HEK293 (cell line): ENCODE results near the gene NUMBL.

Experiments
- CTCF ChIA-PET: fragments of 350-600 bp; formaldehyde crosslinking; extraction: SDS; loops from one replicate; lab custom pipeline; 2021; ENCODE audit warnings: antibody characterized with exemption; lab: Yijun Ruan, JAX
- POLR2A ChIA-PET: fragments of 300-600 bp; formaldehyde crosslinking; extraction: SDS; loops from one replicate; lab custom pipeline; 2020; ENCODE audit warnings: antibody characterized with exemption, inconsistent platforms; lab: Yijun Ruan, JAX
- H3K27ac ChIP-seq: fragments of 200-500 bp; sonication (Bioruptor generic); 2 replicates; pipeline ENCODE4 v1.5.1; 2014; ENCODE audit warnings: low read depth, low read length, control low read depth, inconsistent platforms; ENCODE audit errors: extremely low read depth
- H3K36me3 ChIP-seq, 2 experiments: fragments of 200-500 bp in 1 of 2; sonication (Bioruptor generic) in 1 of 2; 1 replicate in 1 of 2; 2 replicates in 1 of 2; pipeline ENCODE4 v1.5.1; 2014 to 2017; ENCODE audit warnings: inconsistent platforms in 2 of 2, low read length in 2 of 2; ENCODE audit not compliant: control insufficient read depth in 2 of 2, insufficient read depth in 1 of 2
- H3K4me1 ChIP-seq: fragments of 200-500 bp; sonication (Bioruptor generic); 2 replicates; pipeline ENCODE4 v1.5.1; 2014; ENCODE audit warnings: mild to moderate bottlenecking, low read length, inconsistent platforms; ENCODE audit not compliant: control insufficient read depth, insufficient read depth
- H3K4me3 ChIP-seq: 2 replicates; pipeline ENCODE4 v1.5.1; 2011; ENCODE audit warnings: low read depth, mild to moderate bottlenecking, control low read depth, low read length, moderate library complexity
- H3K9me3 ChIP-seq: fragments of 200-500 bp; sonication (Bioruptor generic); 2 replicates; pipeline ENCODE4 v1.5.1; 2014; ENCODE audit warnings: low read depth, low read length, inconsistent platforms; ENCODE audit not compliant: control insufficient read depth, insufficient read depth
- EGR2 ChIP-seq: fragments of 450-650 bp; formaldehyde crosslinking; IDR thresholded peaks from 2 replicates; pipeline ENCODE4 v1.5.1; 2016; ENCODE audit warnings: low read depth, missing biosample characterization, missing genetic modification characterization
- KLF8 ChIP-seq: fragments of 450-650 bp; formaldehyde crosslinking; IDR thresholded peaks from 2 replicates; pipeline ENCODE4 v1.5.1; 2016; ENCODE audit warnings: missing biosample characterization, missing genetic modification characterization
- PRDM1 ChIP-seq: fragments of 450-650 bp; formaldehyde crosslinking; IDR thresholded peaks from 2 replicates; pipeline ENCODE4; 2016; ENCODE audit warnings: missing biosample characterization, missing genetic modification characterization
- SCRT2 ChIP-seq: fragments of 450-650 bp; formaldehyde crosslinking; IDR thresholded peaks from 2 replicates; pipeline ENCODE4 v1.5.1; 2016; ENCODE audit warnings: missing biosample characterization, missing genetic modification characterization
- SP7 ChIP-seq: fragments of 450-650 bp; formaldehyde crosslinking; IDR thresholded peaks from 2 replicates; pipeline ENCODE4 v1.5.1; 2016; ENCODE audit warnings: missing biosample characterization, missing genetic modification characterization
- YY2 ChIP-seq: fragments of 450-650 bp; formaldehyde crosslinking; IDR thresholded peaks from 2 replicates; pipeline ENCODE4 v1.5.1; 2016; ENCODE audit warnings: missing biosample characterization, missing genetic modification characterization
- ZBTB1 ChIP-seq: fragments of 450-650 bp; formaldehyde crosslinking; IDR thresholded peaks from 2 replicates; pipeline ENCODE4 v1.5.1; 2016; ENCODE audit warnings: missing biosample characterization, missing genetic modification characterization
- ZBTB17 ChIP-seq: fragments of 450-650 bp; formaldehyde crosslinking; IDR thresholded peaks from 2 replicates; pipeline ENCODE4 v1.5.1; 2016; ENCODE audit warnings: missing biosample characterization, missing genetic modification characterization
- ZBTB21 ChIP-seq: fragments of 450-650 bp; formaldehyde crosslinking; IDR thresholded peaks from 2 replicates; pipeline ENCODE4 v1.5.1; 2017; ENCODE audit warnings: missing biosample characterization, missing genetic modification characterization
- ZBTB48 ChIP-seq: fragments of 450-650 bp; formaldehyde crosslinking; IDR thresholded peaks from 2 replicates; pipeline ENCODE4 v1.5.1; 2016; ENCODE audit warnings: missing biosample characterization, missing genetic modification characterization
- ZBTB7A ChIP-seq: fragments of 450-650 bp; formaldehyde crosslinking; IDR thresholded peaks from 2 replicates; pipeline ENCODE4 v1.5.1; 2016; ENCODE audit warnings: low read depth, missing biosample characterization, missing genetic modification characterization
- ZIC2 ChIP-seq: fragments of 450-650 bp; formaldehyde crosslinking; IDR thresholded peaks from 2 replicates; pipeline ENCODE4 v1.5.1; 2016; ENCODE audit warnings: missing biosample characterization, missing genetic modification characterization
- ZNF121 ChIP-seq: fragments of 450-650 bp; formaldehyde crosslinking; IDR thresholded peaks from 2 replicates; pipeline ENCODE4 v1.5.1; 2016; ENCODE audit warnings: missing biosample characterization, missing genetic modification characterization
- ZNF155 ChIP-seq: fragments of 450-650 bp; formaldehyde crosslinking; IDR thresholded peaks from 2 replicates; pipeline ENCODE4 v1.5.1; 2016; ENCODE audit warnings: missing biosample characterization, missing genetic modification characterization
- ZNF335 ChIP-seq: fragments of 450-650 bp; formaldehyde crosslinking; conservative IDR thresholded peaks from 2 replicates; pipeline ENCODE4 v1.5.1; 2016; ENCODE audit warnings: missing biosample characterization, missing genetic modification characterization
- ZNF366 ChIP-seq: fragments of 450-650 bp; formaldehyde crosslinking; conservative IDR thresholded peaks from 2 replicates; pipeline ENCODE4 v1.5.1; 2016; ENCODE audit warnings: missing biosample characterization, missing genetic modification characterization
- ZNF561 ChIP-seq: fragments of 450-650 bp; IDR thresholded peaks from 2 replicates; pipeline ENCODE4 v1.5.1; 2018; ENCODE audit warnings: missing biosample characterization, missing genetic modification characterization, borderline replicate concordance
- ZNF629 ChIP-seq: fragments of 450-650 bp; formaldehyde crosslinking; IDR thresholded peaks from 2 replicates; pipeline ENCODE4 v1.5.1; 2017; ENCODE audit warnings: missing biosample characterization, missing genetic modification characterization
- ZNF654 ChIP-seq: fragments of 450-650 bp; formaldehyde crosslinking; IDR thresholded peaks from 2 replicates; pipeline ENCODE4 v1.5.1; 2016; ENCODE audit warnings: low read depth, missing biosample characterization, missing genetic modification characterization
- ZNF830 ChIP-seq: fragments of 450-650 bp; IDR thresholded peaks from 2 replicates; pipeline ENCODE4 v1.5.0; 2018; ENCODE audit warnings: missing biosample characterization, missing genetic modification characterization, low read depth, mild to moderate bottlenecking, moderate library complexity
- ZNF837 ChIP-seq: fragments of 450-650 bp; formaldehyde crosslinking; IDR thresholded peaks from 2 replicates; pipeline ENCODE4 v1.5.1; 2016; ENCODE audit warnings: missing biosample characterization, missing genetic modification characterization
- TF ChIP-seq, protein P1 (sequence below): fragments of 450-650 bp; formaldehyde crosslinking; IDR thresholded peaks from 2 replicates; pipeline ENCODE4 v1.5.1; 2017; ENCODE audit warnings: missing biosample characterization, missing genetic modification characterization
- TF ChIP-seq, protein P2 (sequence below): fragments of 450-650 bp; formaldehyde crosslinking; IDR thresholded peaks from 2 replicates; pipeline ENCODE4 v1.5.1; 2017; ENCODE audit warnings: missing biosample characterization, missing genetic modification characterization
- TF ChIP-seq, protein P3 (sequence below): fragments of 450-650 bp; formaldehyde crosslinking; IDR thresholded peaks from 2 replicates; pipeline ENCODE4 v1.5.1; 2016; ENCODE audit warnings: missing biosample characterization, missing genetic modification characterization
- TF ChIP-seq, protein P4 (sequence below): fragments of 450-650 bp; formaldehyde crosslinking; IDR thresholded peaks from 2 replicates; pipeline ENCODE4 v1.5.0; 2017; ENCODE audit warnings: missing biosample characterization, missing genetic modification characterization, borderline replicate concordance
- TF ChIP-seq, protein P5 (sequence below): fragments of 450-650 bp; formaldehyde crosslinking; IDR thresholded peaks from 2 replicates; pipeline ENCODE4 v1.5.1; 2016; ENCODE audit warnings: missing biosample characterization, missing genetic modification characterization

The NUMBL gene

DNA sequence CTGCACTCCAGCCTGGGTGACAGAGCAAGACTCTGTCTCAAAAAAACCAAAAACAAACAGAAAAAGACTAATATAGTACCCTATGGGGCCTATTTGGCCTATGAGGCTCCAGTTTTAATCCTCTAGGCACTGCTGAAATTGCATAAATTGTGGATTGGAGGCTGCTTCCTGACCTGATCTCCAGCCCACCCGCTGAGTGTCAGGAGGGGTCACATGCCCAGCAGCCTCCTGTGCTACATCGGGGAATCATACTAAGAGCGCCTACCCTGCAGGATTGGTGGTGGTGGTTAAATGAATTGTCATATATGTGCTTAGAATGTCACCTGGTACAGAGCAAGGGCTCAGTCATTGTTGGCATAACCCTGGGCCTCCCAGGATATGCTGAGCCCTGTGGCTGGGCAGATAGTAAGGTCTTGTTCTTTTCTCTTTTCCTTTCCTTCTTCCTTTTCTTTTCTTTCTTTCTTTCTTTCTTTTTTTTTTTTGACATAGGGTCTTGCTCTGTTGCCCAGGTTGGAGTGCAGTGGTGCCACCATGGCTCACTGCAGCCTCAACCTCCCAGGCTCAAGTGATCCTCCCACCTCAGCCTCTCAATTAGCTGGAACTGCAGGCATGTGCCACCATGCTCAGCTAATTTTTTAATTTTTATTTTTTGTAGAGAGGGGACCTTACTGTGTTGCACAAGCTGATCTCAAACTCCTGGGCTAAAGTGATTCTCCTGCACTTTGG lies 58.0 kb downstream of the NUMBL start:
- ChIA-PET CTCF (interaction anchor here (0.6 to 11.7 kb wide), 15 partner anchors 10 to 328 kb away, joined by 3 to 470 read pairs (median 42); partner anchors contain the start of gene LTBP4), POLR2A (no interaction called here)
- Histone ChIP-seq H3K9me3 (no peaks in the 10 kb centered on the region; the same call in 1 of the 2 replicates), H3K4me3 (no peak overlapping the region), H3K36me3 (no peaks in the 10 kb centered on the region; a peak in 1 of 3 replicates), H3K4me1 (no peaks in the 10 kb centered on the region), H3K27ac (no peak overlapping the region)
- TF ChIP-seq ZNF629 (tag by site-specific recombination): no peak
- 0 out of 2 replicates have a peak, but pooled peaks have one; percentile 14 for TF ChIP-seq ZIC2 (tag by site-specific recombination)
- TF ChIP-seq ZNF366 (tag by site-specific recombination): peak; percentile 47
- peak; percentile 24; the same call in 1 of the 2 replicates for TF ChIP-seq PRDM1 (tag by site-specific recombination)
- peak; percentile 97 for TF ChIP-seq ZNF121
- TF ChIP-seq ZBTB7A (tag by site-specific recombination): no peak

DNA sequence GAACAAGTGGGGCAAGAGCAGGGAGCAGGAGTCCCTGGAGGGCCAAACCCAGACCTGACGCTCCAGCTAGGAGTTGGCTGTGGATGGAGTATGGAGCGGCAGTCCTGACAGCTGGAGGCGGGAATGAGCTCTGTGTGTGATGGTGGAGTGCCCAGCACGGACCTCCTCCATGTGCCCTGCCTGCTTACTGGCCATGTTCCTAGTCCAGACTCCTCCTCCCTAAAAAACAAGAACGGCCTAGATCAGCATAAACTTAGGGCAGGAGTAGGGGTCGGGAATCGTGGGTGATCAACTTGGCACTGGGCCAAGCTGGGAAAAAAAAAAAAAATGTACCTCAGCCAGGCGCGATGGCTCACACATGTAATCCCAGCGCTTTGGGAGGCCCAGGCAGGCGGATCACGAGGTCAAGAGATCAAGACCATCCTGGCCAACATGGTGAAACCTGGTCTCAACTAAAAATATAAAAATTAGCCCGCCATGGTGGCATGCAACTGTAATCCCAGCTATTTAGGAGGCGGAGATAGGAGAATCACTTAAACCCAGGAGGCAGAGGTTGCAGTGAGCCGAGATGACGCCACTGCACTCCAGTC lies 59.8 kb downstream of the NUMBL start:
- POLR2A ChIA-PET: interaction anchor here (0.7 to 1.4 kb wide), 4 partner anchors 21 to 848 kb away, joined by 3 to 6 read pairs (median 4); no protein-coding TSS in a partner anchor
- CTCF ChIA-PET: interaction anchor here (0.6 to 11.7 kb wide), 10 partner anchors 11 to 458 kb away, joined by 3 to 470 read pairs (median 4); partner anchors contain the start of gene LTBP4
- H3K36me3 ChIP-seq: peaks cover 0 to 2% of the 10 kb centered on the region in 2 experiments; a peak in 2 of 3 replicates
- H3K9me3 ChIP-seq: no peaks in the 10 kb centered on the region; the same call in 1 of the 2 replicates
- H3K4me1 ChIP-seq: no peaks in the 10 kb centered on the region
- H3K27ac ChIP-seq: no peak overlapping the region
- H3K4me3 ChIP-seq: no peak overlapping the region
- TF ChIP-seq EGR2 (tag by site-specific recombination): peak; percentile 47
- TF ChIP-seq, protein P1, sequence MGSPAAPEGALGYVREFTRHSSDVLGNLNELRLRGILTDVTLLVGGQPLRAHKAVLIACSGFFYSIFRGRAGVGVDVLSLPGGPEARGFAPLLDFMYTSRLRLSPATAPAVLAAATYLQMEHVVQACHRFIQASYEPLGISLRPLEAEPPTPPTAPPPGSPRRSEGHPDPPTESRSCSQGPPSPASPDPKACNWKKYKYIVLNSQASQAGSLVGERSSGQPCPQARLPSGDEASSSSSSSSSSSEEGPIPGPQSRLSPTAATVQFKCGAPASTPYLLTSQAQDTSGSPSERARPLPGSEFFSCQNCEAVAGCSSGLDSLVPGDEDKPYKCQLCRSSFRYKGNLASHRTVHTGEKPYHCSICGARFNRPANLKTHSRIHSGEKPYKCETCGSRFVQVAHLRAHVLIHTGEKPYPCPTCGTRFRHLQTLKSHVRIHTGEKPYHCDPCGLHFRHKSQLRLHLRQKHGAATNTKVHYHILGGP (tag by site-specific recombination): no peak
- no peak for TF ChIP-seq YY2 (tag by site-specific recombination)
- 0 out of 2 replicates have a peak, but pooled peaks have one; percentile 23 for TF ChIP-seq SP7 (tag by site-specific recombination)
- TF ChIP-seq, protein P2, sequence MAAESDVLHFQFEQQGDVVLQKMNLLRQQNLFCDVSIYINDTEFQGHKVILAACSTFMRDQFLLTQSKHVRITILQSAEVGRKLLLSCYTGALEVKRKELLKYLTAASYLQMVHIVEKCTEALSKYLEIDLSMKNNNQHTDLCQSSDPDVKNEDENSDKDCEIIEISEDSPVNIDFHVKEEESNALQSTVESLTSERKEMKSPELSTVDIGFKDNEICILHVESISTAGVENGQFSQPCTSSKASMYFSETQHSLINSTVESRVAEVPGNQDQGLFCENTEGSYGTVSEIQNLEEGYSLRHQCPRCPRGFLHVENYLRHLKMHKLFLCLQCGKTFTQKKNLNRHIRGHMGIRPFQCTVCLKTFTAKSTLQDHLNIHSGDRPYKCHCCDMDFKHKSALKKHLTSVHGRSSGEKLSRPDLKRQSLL (tag by site-specific recombination): no peak
- TF ChIP-seq, protein P3, sequence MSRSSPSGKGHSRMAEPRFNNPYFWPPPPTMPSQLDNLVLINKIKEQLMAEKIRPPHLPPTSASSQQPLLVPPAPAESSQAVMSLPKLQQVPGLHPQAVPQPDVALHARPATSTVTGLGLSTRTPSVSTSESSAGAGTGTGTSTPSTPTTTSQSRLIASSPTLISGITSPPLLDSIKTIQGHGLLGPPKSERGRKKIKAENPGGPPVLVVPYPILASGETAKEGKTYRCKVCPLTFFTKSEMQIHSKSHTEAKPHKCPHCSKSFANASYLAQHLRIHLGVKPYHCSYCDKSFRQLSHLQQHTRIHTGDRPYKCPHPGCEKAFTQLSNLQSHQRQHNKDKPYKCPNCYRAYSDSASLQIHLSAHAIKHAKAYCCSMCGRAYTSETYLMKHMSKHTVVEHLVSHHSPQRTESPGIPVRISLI (tag by site-specific recombination): peak; percentile 46; the same call in 1 of the 2 replicates
- no peak for TF ChIP-seq ZNF155
- TF ChIP-seq ZBTB1 (tag by site-specific recombination): no peak
- TF ChIP-seq, protein P4, sequence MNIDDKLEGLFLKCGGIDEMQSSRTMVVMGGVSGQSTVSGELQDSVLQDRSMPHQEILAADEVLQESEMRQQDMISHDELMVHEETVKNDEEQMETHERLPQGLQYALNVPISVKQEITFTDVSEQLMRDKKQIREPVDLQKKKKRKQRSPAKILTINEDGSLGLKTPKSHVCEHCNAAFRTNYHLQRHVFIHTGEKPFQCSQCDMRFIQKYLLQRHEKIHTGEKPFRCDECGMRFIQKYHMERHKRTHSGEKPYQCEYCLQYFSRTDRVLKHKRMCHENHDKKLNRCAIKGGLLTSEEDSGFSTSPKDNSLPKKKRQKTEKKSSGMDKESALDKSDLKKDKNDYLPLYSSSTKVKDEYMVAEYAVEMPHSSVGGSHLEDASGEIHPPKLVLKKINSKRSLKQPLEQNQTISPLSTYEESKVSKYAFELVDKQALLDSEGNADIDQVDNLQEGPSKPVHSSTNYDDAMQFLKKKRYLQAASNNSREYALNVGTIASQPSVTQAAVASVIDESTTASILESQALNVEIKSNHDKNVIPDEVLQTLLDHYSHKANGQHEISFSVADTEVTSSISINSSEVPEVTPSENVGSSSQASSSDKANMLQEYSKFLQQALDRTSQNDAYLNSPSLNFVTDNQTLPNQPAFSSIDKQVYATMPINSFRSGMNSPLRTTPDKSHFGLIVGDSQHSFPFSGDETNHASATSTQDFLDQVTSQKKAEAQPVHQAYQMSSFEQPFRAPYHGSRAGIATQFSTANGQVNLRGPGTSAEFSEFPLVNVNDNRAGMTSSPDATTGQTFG: no peak
- TF ChIP-seq ZBTB17 (tag by site-specific recombination): peak; percentile 23; the same call in 1 of the 2 replicates
- TF ChIP-seq, protein P5, sequence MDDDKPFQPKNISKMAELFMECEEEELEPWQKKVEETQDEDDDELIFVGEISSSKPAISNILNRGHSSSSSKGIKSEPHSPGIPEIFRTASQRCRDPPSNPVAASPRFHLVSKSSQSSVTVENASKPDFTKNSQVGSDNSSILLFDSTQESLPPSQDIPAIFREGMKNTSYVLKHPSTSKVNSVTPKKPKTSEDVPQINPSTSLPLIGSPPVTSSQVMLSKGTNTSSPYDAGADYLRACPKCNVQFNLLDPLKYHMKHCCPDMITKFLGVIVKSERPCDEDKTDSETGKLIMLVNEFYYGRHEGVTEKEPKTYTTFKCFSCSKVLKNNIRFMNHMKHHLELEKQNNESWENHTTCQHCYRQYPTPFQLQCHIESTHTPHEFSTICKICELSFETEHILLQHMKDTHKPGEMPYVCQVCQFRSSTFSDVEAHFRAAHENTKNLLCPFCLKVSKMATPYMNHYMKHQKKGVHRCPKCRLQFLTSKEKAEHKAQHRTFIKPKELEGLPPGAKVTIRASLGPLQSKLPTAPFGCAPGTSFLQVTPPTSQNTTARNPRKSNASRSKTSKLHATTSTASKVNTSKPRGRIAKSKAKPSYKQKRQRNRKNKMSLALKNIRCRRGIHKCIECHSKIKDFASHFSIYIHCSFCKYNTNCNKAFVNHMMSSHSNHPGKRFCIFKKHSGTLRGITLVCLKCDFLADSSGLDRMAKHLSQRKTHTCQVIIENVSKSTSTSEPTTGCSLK (tag by site-specific recombination): no peak
- no peak for TF ChIP-seq SCRT2 (tag by site-specific recombination)
- TF ChIP-seq ZNF830 (tag by site-specific recombination): no peak
- 0 out of 2 replicates have a peak, but pooled peaks have one; percentile 9 for TF ChIP-seq ZBTB21 (tag by site-specific recombination)
- TF ChIP-seq ZBTB48 (tag by site-specific recombination): peak; percentile 69
- TF ChIP-seq ZNF837: no peak
- no peak for TF ChIP-seq ZNF335
- no peak for TF ChIP-seq ZNF654
- no peak for TF ChIP-seq KLF8
- TF ChIP-seq ZNF561 (tag by site-specific recombination): 0 out of 2 replicates have a peak, but pooled peaks have one; percentile 23
